ENCODE results near the gene TUBB4B.

The TUBB4B gene

GRCh38 chr9:137231372-137232039 is 9.6 kb upstream of the TUBB4B start:
- DNase-seq (ENCODE audit: low spot score): no peak
- H3K4me3 ChIP-seq: no peak overlapping the region
- no peak for TF ChIP-seq CTCF (IDR thresholded peaks at IDR 0.05)
- H3K27ac ChIP-seq: no peak overlapping the region

- Histone ChIP-seq H3K27ac (no peak overlapping the region), H3K4me3 (no peak overlapping the region)
- DNase-seq (ENCODE audit: low spot score): no peak
- TF ChIP-seq CTCF (IDR thresholded peaks at IDR 0.05): no peak
Measured at GRCh38 chr9:137232101-137232500, 9.0 kb upstream of the TUBB4B start.

- Histone ChIP-seq H3K4me3 (no peak overlapping the region), H3K27ac (no peak overlapping the region)
- no peak for DNase-seq (ENCODE audit: low spot score)
- TF ChIP-seq CTCF (IDR thresholded peaks at IDR 0.05): no peak
Measured at GRCh38 chr9:137232510-137232909, 8.6 kb upstream of the TUBB4B start.

GRCh38 chr9:137233143-137233980 is 7.7 kb upstream of the TUBB4B start:
- no peak overlapping the region for H3K27ac ChIP-seq
- DNase-seq (ENCODE audit: low spot score): no peak
- H3K4me3 ChIP-seq: no peak overlapping the region
- no peak for TF ChIP-seq CTCF (IDR thresholded peaks at IDR 0.05)

- Histone ChIP-seq H3K4me3 (no peak overlapping the region), H3K27ac (no peak overlapping the region)
- no peak for TF ChIP-seq CTCF (IDR thresholded peaks at IDR 0.05)
- no peak for DNase-seq (ENCODE audit: low spot score)
Measured at GRCh38 chr9:137234055-137234697, 6.9 kb upstream of the TUBB4B start.

- no peak overlapping the region for H3K4me3 ChIP-seq
- TF ChIP-seq CTCF (IDR thresholded peaks at IDR 0.05): no peak
Measured at GRCh38 chr9:137234758-137235423, 6.2 kb upstream of the TUBB4B start.

More at GRCh38 chr9:137234758-137235423, 6.2 kb upstream of the TUBB4B start:
- DNase-seq (ENCODE audit: low spot score): no peak
- no peak overlapping the region for H3K27ac ChIP-seq

Data from coronary artery (tissue), 2 donors.